HT1080 (cell line): ENCODE measurements around the gene HMMR. TPM values are rescaled to one million over a fixed set of nuclear protein-coding genes. Genes with fewer than 3 reads are reported as not detected.
"Not testable (repeated sequence)": the region's sequence is repeated elsewhere in the genome, so short reads cannot be mapped to it uniquely, and the experiment has no call there.

ENCODE experiments used
- DNase-seq: peaks from one replicate; pipeline ENCODE4 v3.0.0-alpha.2; 2015; ENCODE audit warnings: low read depth
- polyA plus RNA-seq, 2 experiments: library from polyadenylated mRNA; depleted of rRNA; stranded (reverse); fragments of >200 nt; gene quantifications; 2 replicates each; pipeline ENCODE4 v1.2.3, GENCODE V29; 2015
- total RNA-seq: library from RNA; depleted of rRNA; stranded (reverse); fragments of >200 nt; shearing (Covaris generic); gene quantifications from 2 replicates; pipeline ENCODE4 v1.2.3, GENCODE V29; 2014; rRNA removed

HMMR gene
- total RNA-seq, result 67.6 and 71.2 TPM in 2 replicates
- 57.2 and 65.5 TPM in 2 replicates for polyA plus RNA-seq (2015; cell fraction: cytosol; rRNA removed)
- polyA plus RNA-seq (2015; cell fraction: nucleus; rRNA removed), result 134 and 140 TPM in 2 replicates

GRCh38 chr5:163460562-163461171 is at the start of gene HMMR:
Gene HMMR, plus strand, starts transcription at chr5:163460632. Its CDS starts 61 bp downstream, at chr5:163460693.
- no peak for DNase-seq

GRCh38 chr5:163415673-163416072 is 44.8 kb upstream of the HMMR start:
- not testable (repeated sequence) for DNase-seq

- DNase-seq, result no peak
Measured at GRCh38 chr5:163424836-163425235, 35.6 kb upstream of the HMMR start.

GRCh38 chr5:163426128-163426527 is 34.3 kb upstream of the HMMR start:
- not testable (repeated sequence) for DNase-seq

GRCh38 chr5:163432544-163432943 is 27.9 kb upstream of the HMMR start:
- DNase-seq, result no peak

- DNase-seq, result no peak
Measured at GRCh38 chr5:163433271-163433670, 27.2 kb upstream of the HMMR start.

- DNase-seq, result peak; percentile 36
Measured at GRCh38 chr5:163434401-163434866, 26.0 kb upstream of the HMMR start.

GRCh38 chr5:163436515-163436914 is 23.9 kb upstream of the HMMR start:
- DNase-seq, result no peak

- no peak for DNase-seq
Measured at GRCh38 chr5:163437011-163437308, 23.5 kb upstream of the HMMR start.

- peak; percentile 98 for DNase-seq
Measured at GRCh38 chr5:163437309-163438182, 22.9 kb upstream of the HMMR start, which contains the start of gene CCNG1. Gene CCNG1, plus strand, starts transcription at chr5:163437595. Its CDS starts 1,662 bp downstream, at chr5:163439257.

- no peak for DNase-seq
Measured at GRCh38 chr5:163439092-163439425, 21.4 kb upstream of the HMMR start.

GRCh38 chr5:163440954-163441353 is 19.5 kb upstream of the HMMR start:
- no peak for DNase-seq

- no peak for DNase-seq
Measured at GRCh38 chr5:163444526-163444925, 15.9 kb upstream of the HMMR start.

- no peak for DNase-seq
Measured at GRCh38 chr5:163445345-163445744, 15.1 kb upstream of the HMMR start.

- DNase-seq, result no peak
Measured at GRCh38 chr5:163447191-163447590, 13.2 kb upstream of the HMMR start.

- DNase-seq, result no peak
Measured at GRCh38 chr5:163447875-163448274, 12.6 kb upstream of the HMMR start.

- no peak for DNase-seq
Measured at GRCh38 chr5:163448491-163448890, 11.9 kb upstream of the HMMR start.

- no peak for DNase-seq
Measured at GRCh38 chr5:163451489-163451888, 8.9 kb upstream of the HMMR start.

- DNase-seq, result no peak
Measured at GRCh38 chr5:163453705-163454104, 6.7 kb upstream of the HMMR start.

GRCh38 chr5:163455406-163455805 is 5.0 kb upstream of the HMMR start:
- DNase-seq, result not testable (repeated sequence)

- no peak for DNase-seq
Measured at GRCh38 chr5:163456029-163456589, 4.3 kb upstream of the HMMR start.

- no peak for DNase-seq
Measured at GRCh38 chr5:163456840-163457239, 3.6 kb upstream of the HMMR start.
